Activated T-cell treated with anti-CD3 and anti-CD28 coated beads, Interleukin-2, amount 50 U/mL, for 4 hours (primary cell): ENCODE measurements around the gene FARSA. TPM values are rescaled to one million over a fixed set of nuclear protein-coding genes. Genes with fewer than 3 reads are reported as not detected.
A peak's percentile ranks its signal among the peaks of the same experiment; 100 is the strongest.

Experiments used
- ATAC-seq, 2 donors: fragments of 200-7000 bp; cut with Tn5 transposase; one replicate each; pipeline ENCODE4 v1.10.0; 2021
- DNase-seq: peaks from one replicate; pipeline ENCODE4 v3.0.0-alpha.2; 2020
- H3K27me3 Mint-ChIP-seq: one replicate; pipeline ENCODE4 v1.8.0; 2021; ENCODE audit warnings: low read depth, mixed read lengths
- H3K36me3 Mint-ChIP-seq: one replicate; pipeline ENCODE4 v1.8.0; 2022; ENCODE audit warnings: mixed read lengths; ENCODE audit not compliant: insufficient read depth
- H3K4me1 Mint-ChIP-seq: one replicate; pipeline ENCODE4 v1.8.0; 2021; ENCODE audit warnings: low read depth, mixed read lengths
- H3K4me3 Mint-ChIP-seq: one replicate; pipeline ENCODE4 v1.8.0; 2021; ENCODE audit warnings: mild to moderate bottlenecking, moderate library complexity, mixed read lengths
- H3K9me3 Mint-ChIP-seq: one replicate; pipeline ENCODE4 v1.8.0; 2021; ENCODE audit warnings: mixed read lengths
- total RNA-seq, 3 donors: library from RNA; stranded (reverse); gene quantifications; one replicate each; pipeline ENCODE4 v1.2.1, GENCODE V29; 2021

The FARSA gene
- total RNA-seq, 3 donors from 2014 or later, result 345 to 368 (median 368) TPM

DNA sequence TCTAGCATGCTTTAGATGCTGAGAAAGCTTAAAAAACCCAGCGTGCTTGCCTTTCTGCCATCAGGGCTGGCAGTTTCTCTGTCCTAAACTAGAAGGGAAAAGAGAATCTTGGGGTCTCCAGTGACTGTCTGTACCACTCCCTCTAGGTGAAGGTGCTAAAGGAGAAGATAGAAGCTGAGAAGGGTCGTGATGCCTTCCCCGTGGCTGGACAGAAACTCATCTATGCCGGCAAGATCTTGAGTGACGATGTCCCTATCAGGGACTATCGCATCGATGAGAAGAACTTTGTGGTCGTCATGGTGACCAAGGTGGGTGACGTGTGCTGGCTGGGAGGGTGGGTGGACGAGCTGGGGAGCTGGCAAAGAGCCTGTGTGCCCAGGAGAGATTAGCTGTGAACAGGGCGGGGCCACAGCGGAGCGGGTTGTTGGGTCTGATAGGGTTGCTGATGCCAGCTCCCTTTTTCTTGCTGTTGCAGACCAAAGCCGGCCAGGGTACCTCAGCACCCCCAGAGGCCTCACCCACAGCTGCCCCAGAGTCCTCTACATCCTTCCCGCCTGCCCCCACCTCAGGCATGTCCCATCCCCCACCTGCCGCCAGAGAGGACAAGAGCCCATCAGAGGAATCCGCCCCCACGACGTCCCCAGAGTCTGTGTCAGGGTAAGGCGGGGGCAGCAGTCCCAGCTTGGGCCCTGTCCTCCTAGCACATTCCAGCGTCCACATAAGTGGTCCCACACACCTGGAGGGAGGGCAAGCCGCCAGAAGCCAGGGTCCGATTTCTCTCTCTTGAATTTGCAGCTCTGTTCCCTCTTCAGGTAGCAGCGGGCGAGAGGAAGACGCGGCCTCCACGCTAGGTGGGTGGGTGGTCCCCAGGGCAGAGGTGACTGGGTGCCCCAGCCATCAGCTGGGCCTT is 14.4 kb upstream of the FARSA start:
- Mint-ChIP-seq H3K4me1 (peaks cover 29% of the 10 kb centered on the region), H3K4me3 (peak overlapping the region; percentile 23), H3K27me3 (no peaks in the 10 kb centered on the region), H3K9me3 (no peaks in the 10 kb centered on the region), H3K36me3 (peaks cover 45% of the 10 kb centered on the region)
- DNase-seq, result no peak
- no peak for ATAC-seq

DNA sequence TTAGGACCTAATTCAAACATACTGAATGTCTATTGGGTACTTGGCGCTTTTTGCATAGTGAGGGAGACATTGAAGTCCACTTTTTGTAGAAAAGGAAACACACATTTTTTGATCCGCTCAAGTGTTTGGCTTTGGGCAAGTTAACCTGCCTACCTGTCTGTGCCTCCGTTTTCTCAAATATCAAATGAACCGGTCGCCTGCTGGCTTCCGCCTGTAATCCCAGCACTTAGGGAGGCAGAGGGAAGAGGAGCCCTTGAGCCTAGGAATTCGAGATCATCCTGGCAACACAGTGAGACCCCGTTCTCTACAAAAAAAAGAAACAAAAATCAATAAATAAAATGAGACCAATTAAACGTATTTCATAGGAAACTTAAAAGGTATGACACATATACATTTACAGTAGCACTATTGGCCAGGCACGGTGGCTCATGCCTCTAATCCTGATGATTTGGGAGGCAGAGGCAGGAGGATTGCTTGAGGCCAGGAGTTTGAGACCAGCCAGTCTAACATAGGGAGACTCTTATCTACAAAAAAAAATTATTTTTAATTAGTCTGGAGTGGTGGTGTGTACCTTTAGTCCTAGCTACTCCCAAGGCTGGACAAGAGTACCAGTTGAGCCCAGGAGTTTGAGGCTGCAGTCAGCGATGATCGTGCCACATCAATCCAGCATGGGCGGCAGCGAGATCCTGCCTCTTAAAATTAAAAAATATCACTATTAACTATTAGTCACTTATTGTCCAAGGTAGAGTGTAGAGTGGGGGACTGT is 13.4 kb upstream of the FARSA start:
- peaks cover 33% of the 10 kb centered on the region for H3K4me1 Mint-ChIP-seq
- no peaks in the 10 kb centered on the region for H3K27me3 Mint-ChIP-seq
- ATAC-seq (no peak), DNase-seq (no peak)
- H3K9me3 Mint-ChIP-seq, result no peaks in the 10 kb centered on the region
- H3K36me3 Mint-ChIP-seq, result peaks cover 45% of the 10 kb centered on the region
- H3K4me3 Mint-ChIP-seq, result peak overlapping the region; percentile 91

DNA sequence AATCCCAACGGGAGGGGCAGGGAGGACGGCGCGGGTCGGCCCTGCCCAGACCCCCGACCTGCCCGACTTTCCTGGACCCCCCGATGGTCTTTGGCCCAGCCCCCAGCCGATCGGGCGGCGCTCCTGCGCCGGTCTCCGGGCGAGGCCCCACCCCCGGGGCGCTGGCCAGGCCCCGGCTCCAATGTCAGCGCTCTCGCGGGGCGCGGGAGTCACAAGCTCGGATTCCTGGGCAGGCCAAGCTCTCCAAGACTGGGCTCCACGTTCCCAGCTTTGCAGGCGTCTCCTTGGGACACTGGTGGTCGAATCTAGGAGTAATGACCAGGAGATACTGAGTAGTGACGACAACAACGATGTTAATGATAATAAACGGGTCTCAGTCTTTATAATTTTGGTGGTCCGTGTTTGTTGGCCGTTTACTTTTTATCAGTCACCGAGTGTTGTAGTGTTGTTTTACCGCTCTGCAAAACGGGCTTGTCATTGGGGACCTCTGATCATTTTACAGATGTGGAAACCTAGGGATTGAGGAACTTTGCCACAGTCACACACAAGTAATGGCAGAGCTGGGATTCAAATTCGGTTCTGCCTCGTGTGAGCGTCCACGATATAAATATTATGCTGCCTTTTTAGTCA is 12.7 kb upstream of the FARSA start:
- peak; percentile 74 to 79 for ATAC-seq
- Mint-ChIP-seq H3K27me3 (no peaks in the 10 kb centered on the region), H3K4me3 (peak overlapping the region; percentile 91), H3K9me3 (no peaks in the 10 kb centered on the region), H3K36me3 (peaks cover 41% of the 10 kb centered on the region), H3K4me1 (peaks cover 33% of the 10 kb centered on the region)
- DNase-seq, result peak; percentile 34

DNA sequence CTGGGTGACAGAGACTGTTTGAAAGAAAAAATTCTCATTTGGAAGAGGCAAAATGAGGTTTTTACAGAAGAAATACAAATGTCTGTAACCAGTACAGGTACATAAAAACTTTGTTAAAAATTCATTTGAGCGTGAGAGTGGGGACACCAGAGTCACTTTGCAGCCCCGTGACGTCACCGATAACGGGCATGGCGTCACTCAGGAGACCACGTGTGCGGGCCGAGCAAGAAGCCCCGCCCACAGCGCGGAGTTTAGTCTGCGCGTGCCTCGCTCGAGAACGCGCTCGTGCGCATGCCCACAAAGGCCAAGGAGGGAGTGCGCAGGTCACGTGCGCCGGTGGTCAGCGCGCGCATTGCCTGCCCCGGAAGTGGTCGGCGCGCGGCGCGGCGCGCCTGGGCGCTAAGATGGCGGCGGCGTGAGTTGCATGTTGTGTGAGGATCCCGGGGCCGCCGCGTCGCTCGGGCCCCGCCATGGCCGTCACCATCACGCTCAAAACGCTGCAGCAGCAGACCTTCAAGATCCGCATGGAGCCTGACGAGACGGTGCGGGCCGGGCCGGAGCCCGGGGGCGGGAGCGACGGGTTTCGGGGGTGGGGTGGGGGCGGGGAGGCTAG is 12.1 kb upstream of the FARSA start, which contains the start of gene RAD23A:
TSS of gene RAD23A (plus strand) at position 384 of the 613 bp plus-strand sequence. CDS start at position 471, 87 bp downstream.
- peak within 1 kb of the TSS; percentile 91 for H3K4me3 Mint-ChIP-seq
- peak; percentile 99 for DNase-seq
- no peaks in the 10 kb centered on the region for H3K27me3 Mint-ChIP-seq
- peaks cover 38% of the 10 kb centered on the region for H3K4me1 Mint-ChIP-seq
- no peaks in the 10 kb centered on the region for H3K9me3 Mint-ChIP-seq
- peaks cover 44% of the 10 kb centered on the region for H3K36me3 Mint-ChIP-seq
- peak; percentile 81 to 82 for ATAC-seq

DNA sequence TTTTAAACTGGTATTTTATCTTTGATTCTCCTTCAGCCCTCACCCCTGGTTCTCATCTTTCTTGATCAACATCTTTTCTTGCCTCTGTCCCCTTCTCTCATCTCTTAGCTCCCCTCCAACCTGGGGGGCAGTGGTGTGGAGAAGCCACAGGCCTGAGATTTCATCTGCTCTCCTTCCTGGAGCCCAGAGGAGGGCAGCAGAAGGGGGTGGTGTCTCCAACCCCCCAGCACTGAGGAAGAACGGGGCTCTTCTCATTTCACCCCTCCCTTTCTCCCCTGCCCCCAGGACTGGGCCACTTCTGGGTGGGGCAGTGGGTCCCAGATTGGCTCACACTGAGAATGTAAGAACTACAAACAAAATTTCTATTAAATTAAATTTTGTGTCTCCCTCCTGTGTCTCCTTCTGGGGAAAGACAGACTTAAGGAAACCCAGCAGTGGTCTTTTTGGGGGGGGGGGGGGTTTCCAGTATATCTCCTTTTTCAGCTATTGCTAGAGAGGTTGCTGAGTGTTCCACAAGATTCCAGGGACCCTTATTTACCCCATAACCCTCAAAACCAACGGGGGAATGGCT is 10.7 kb upstream of the FARSA start:
- Mint-ChIP-seq H3K4me3 (peak overlapping the region; percentile 91), H3K4me1 (peaks cover 52% of the 10 kb centered on the region), H3K9me3 (no peaks in the 10 kb centered on the region), H3K27me3 (no peaks in the 10 kb centered on the region), H3K36me3 (peaks cover 48% of the 10 kb centered on the region)
- no peak for ATAC-seq
- no peak for DNase-seq

DNA sequence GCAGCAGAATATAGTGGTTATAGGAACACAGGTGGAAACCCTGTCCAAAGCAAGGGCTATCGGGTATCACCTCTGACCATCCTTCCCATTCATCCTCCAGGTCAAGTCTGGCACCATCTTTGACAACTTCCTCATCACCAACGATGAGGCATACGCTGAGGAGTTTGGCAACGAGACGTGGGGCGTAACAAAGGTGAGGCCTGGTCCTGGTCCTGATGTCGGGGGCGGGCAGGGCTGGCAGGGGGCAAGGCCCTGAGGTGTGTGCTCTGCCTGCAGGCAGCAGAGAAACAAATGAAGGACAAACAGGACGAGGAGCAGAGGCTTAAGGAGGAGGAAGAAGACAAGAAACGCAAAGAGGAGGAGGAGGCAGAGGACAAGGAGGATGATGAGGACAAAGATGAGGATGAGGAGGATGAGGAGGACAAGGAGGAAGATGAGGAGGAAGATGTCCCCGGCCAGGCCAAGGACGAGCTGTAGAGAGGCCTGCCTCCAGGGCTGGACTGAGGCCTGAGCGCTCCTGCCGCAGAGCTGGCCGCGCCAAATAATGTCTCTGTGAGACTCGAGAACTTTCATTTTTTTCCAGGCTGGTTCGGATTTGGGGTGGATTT is 10.0 kb upstream of the FARSA start:
- ATAC-seq, result no peak
- peaks cover 53% of the 10 kb centered on the region for H3K4me1 Mint-ChIP-seq

DNA sequence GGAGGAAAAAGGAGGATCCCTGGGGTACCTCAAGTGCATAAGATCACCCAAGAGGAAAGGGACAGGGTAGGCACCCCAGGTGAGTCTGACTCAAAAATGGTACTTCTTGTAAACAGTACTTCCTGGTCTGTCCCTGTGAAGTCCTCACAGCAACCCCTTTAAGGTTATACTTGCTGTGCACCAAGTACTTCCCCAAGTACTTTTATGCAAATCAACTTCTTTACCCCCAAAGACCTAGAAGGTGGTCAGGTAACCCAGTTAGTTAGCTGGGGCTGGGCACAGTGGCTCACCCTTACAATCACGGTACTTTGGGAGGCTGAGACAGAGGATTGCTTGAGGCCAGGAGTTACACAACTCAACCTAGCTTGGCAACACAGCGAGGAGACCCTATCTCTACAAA is 7.4 kb upstream of the FARSA start:
- peaks cover 45% of the 10 kb centered on the region for H3K36me3 Mint-ChIP-seq
- H3K27me3 Mint-ChIP-seq, result no peaks in the 10 kb centered on the region
- DNase-seq, result no peak
- H3K4me3 Mint-ChIP-seq, result peak overlapping the region; percentile 99
- no peak for ATAC-seq
- peaks cover 53% of the 10 kb centered on the region for H3K4me1 Mint-ChIP-seq
- no peaks in the 10 kb centered on the region for H3K9me3 Mint-ChIP-seq

More for the DNA sequence above, 10.0 kb upstream of the FARSA start:
- Mint-ChIP-seq H3K27me3 (no peaks in the 10 kb centered on the region), H3K4me3 (peak overlapping the region; percentile 37), H3K9me3 (no peaks in the 10 kb centered on the region), H3K36me3 (peaks cover 54% of the 10 kb centered on the region)
- no peak for DNase-seq

DNA sequence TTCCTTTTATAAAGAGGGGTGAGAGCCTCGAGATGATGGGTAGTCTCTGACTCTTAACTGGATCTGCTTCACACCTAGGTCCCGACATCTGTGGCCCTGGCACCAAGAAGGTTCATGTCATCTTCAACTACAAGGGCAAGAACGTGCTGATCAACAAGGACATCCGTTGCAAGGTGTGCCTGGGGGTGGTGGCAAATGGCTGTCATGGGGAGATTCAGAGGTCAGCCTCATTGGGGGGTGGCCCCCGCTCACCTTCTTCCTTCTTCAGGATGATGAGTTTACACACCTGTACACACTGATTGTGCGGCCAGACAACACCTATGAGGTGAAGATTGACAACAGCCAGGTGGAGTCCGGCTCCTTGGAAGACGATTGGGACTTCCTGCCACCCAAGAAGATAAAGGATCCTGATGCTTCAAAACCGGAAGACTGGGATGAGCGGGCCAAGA is 6.5 kb upstream of the FARSA start:
- H3K9me3 Mint-ChIP-seq, result no peaks in the 10 kb centered on the region
- DNase-seq, result no peak
- ATAC-seq, result no peak
- peak overlapping the region; percentile 99 for H3K4me3 Mint-ChIP-seq
- H3K36me3 Mint-ChIP-seq, result peaks cover 42% of the 10 kb centered on the region
- no peaks in the 10 kb centered on the region for H3K27me3 Mint-ChIP-seq
- peaks cover 49% of the 10 kb centered on the region for H3K4me1 Mint-ChIP-seq

DNA sequence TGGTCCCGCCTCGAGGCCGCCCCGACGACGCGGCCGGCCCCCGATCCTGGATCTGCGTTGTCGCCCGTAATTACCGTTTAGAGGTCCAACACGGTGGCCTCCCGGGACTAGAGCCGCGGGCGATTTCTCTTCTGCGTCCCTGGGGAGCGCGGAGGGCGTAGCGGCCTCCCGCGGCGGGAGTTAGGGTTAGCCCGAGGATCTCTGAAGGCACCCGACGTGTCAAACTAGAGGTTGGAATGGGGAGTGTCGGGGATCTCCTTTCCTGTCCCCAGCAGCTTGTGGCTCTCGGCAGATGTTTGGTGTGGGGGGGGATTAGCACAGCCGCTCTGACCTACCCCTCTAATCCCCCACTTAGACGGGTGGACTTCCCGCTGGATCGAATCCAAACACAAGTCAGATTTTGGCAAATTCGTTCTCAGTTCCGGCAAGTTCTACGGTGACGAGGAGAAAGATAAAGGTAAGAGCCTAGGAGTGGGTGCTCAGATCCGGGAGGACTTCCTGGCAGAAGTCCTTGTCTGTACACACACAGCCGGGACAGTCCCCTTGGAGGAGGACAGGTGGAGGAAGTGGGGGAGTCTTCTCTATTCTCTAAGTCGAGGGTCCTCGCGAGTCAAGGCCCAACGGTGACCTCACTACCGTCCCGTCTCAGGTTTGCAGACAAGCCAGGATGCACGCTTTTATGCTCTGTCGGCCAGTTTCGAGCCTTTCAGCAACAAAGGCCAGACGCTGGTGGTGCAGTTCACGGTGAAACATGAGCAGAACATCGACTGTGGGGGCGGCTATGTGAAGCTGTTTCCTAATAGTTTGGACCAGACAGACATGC is 5.5 kb upstream of the FARSA start:
- Mint-ChIP-seq H3K36me3 (peaks cover 36% of the 10 kb centered on the region), H3K4me1 (peaks cover 44% of the 10 kb centered on the region)
- peak; percentile 12 to 13 for ATAC-seq

DNA sequence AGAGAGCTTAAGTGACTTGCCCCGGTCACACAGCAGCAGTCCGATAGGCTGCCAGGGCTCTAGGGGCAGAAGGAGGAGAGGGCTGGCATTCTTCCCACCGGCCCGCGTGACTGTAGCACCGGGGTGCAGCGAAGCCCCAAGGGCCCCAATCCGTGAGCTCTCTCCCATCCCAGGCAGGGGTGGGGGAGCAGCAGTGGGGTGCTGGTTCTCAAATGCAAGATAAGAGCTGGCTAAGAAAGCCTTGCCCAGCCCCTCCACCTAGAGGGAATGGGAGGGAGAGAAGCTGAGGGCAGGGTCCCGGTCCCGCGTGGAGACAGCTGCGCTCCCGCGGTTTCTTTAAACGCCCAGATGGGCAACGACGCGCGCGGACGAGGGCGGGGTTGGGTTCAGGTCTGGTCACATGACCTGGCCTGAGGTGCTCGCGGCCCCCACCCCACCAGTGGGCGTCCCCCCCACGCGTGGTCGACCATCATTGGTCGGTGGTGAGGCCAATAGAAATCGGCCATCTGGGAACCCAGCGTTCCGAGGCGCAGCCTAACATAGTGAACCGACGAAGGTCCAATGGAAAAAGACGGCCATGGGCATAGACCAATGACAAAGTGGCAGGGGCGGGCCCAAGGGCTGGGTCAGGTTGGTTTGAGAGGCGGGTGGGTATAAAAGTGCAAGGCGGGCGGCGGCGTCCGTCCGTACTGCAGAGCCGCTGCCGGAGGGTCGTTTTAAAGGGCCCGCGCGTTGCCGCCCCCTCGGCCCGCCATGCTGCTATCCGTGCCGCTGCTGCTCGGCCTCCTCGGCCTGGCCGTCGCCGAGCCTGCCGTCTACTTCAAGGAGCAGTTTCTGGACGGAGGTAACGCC is 4.6 kb upstream of the FARSA start, which contains the start of gene CALR:
TSS of gene CALR (plus strand) at position 683 of the 852 bp plus-strand sequence. CDS start at position 754, 71 bp downstream.
- H3K4me3 Mint-ChIP-seq, result peak within 1 kb of the TSS; percentile 99
- H3K4me1 Mint-ChIP-seq, result peaks cover 42% of the 10 kb centered on the region
- peak; percentile 98 for DNase-seq
- no peaks in the 10 kb centered on the region for H3K9me3 Mint-ChIP-seq
- peak; percentile 89 to 90 for ATAC-seq
- peaks cover 32% of the 10 kb centered on the region for H3K36me3 Mint-ChIP-seq
- no peaks in the 10 kb centered on the region for H3K27me3 Mint-ChIP-seq

More for the DNA sequence above, 5.5 kb upstream of the FARSA start:
- DNase-seq, result no peak
- Mint-ChIP-seq H3K4me3 (peak overlapping the region; percentile 99), H3K9me3 (no peaks in the 10 kb centered on the region), H3K27me3 (no peaks in the 10 kb centered on the region)

DNA sequence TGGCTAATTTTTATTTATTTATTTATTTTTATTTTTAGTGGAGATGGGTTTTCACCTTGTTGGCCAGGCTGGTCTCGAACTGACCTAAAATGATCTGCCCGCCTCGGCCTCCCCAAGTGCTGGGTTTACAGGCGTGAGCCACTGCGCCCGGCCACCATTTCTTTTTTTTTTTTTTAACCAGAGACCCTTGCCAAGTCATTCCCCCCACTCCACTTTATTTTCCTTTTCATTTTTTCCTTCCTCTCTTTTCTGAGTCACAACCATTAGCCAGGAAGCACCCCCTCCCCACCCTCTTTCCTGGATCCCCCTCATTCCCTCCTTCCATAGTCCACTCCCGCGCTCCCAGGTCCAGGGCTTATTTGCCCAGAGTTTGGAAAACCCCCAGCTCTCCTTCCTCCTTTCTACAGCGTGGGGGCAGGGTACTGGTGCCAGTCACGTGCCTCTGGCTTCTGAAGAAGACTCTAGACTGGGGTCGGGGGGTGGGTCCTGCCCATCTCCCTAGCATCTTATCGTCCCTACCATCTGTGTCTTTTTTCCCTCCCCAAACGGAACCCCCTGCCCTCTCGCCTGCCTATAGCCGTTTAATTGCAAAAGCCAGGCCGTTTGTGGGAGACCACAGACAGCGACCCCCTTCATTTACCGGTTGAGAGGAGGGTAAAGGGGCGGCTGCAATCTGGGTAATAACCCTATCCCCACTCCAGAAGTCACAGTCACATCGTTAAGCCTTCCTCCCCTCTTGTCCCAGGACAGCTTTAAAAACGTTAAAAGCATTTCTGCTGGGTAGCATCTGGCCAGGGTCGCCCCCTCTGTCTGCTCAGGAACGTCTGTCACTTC is 3.8 kb upstream of the FARSA start:
- peaks cover 37% of the 10 kb centered on the region for H3K36me3 Mint-ChIP-seq
- peaks cover 48% of the 10 kb centered on the region for H3K4me1 Mint-ChIP-seq
- peak overlapping the region; percentile 99 for H3K4me3 Mint-ChIP-seq
- no peaks in the 10 kb centered on the region for H3K9me3 Mint-ChIP-seq
- ATAC-seq (no peak), DNase-seq (no peak)
- H3K27me3 Mint-ChIP-seq, result no peaks in the 10 kb centered on the region
